Motor neuron (in vitro differentiated cells): Measurements from ENCODE around the gene IL37. TPM values are rescaled to one million over a fixed set of nuclear protein-coding genes. Genes with fewer than 3 reads are reported as not detected.

Experiments
- ATAC-seq, 8 experiments: fragments of 200-7000 bp; cut with Tn5 transposase; replicated peaks in 6 of 8; 2 replicates each; pipeline ENCODE4 v1.8.0; 2021; ENCODE audit warnings: mild to moderate bottlenecking in 8 of 8, moderate library complexity in 8 of 8
- H3K27ac ChIP-seq, 2 donors: fragments of 250-450 bp; sonication (Bioruptor Pico); 2 replicates each; pipeline ENCODE4 v1.9.0; 2021; ENCODE audit warnings: antibody characterized with exemption in 2 of 2, mild to moderate bottlenecking in 2 of 2, moderate library complexity in 1 of 2
- H3K4me1 ChIP-seq, 2 donors: fragments of 250-450 bp; sonication (Bioruptor Pico); replicated peaks in 1 of 2; 2 replicates each; pipeline ENCODE4 v1.6.1; 2021; ENCODE audit warnings: antibody characterized with exemption in 2 of 2, mild to moderate bottlenecking in 2 of 2, moderate library complexity in 1 of 2
- H3K4me3 ChIP-seq, 5 donors: fragments of 250-450 bp; sonication (Bioruptor Pico); 2 replicates each; pipeline ENCODE4 v1.9.0; 2021; ENCODE audit warnings: antibody characterized with exemption in 5 of 5, mild to moderate bottlenecking in 5 of 5, moderate library complexity in 4 of 5
- WGBS, 10 experiments: fragments of 450-650 bp; shearing (Covaris generic); methylation state at CpG; one replicate each; pipeline ENCODE4 v1.0.0; 2022; 5-methylcytosine and 5-hydroxymethylcytosine counted together
- in situ Hi-C, 9 experiments: fragments of 400-800 bp; cut with MboI; loops; one replicate each; pipeline ENCODE4 v1.15.0; 2021; ENCODE audit warnings: low sequenced_read_pairs in 9 of 9, low pct_unique_long_range_greater_than_20kb in 2 of 9; ENCODE audit not compliant: unreplicated experiment in 9 of 9
- total RNA-seq, 8 experiments: library from RNA; unstranded; fragments of 300-600 nt; gene quantifications; 2 replicates each; pipeline versions ENCODE4 v1.2.3 to v1.2.4, GENCODE V29; 2022

The IL37 gene
- total RNA-seq, 8 experiments from 2014 or later, result not detected

GRCh38 chr2:112936927-112937232, 25.9 kb downstream of the IL37 start:
- H3K4me3 ChIP-seq, result no peak overlapping the region
- no peak overlapping the region for H3K27ac ChIP-seq
- 13 to 81% (median 55%) methylated on average over 1 to 2 of the region's 2 CpGs; no CpG with 5 or more reads in 1 of the 10 experiments for WGBS, 10 experiments
- H3K4me1 ChIP-seq, result no peaks in the 10 kb centered on the region
- no peak for ATAC-seq
- in situ Hi-C loops, result loop anchor here in 7 of 9 experiments (25.0 kb wide), 4 partner anchors 175 to 325 kb away; partner anchors contain the start of genes CKAP2L (in 3 of the 7) and SLC20A1 (in 1 of the 7)

GRCh38 chr2:112938904-112939303, 27.9 kb downstream of the IL37 start:
- Histone ChIP-seq H3K4me1 (no peaks in the 10 kb centered on the region), H3K4me3 (no peak overlapping the region), H3K27ac (no peak overlapping the region)
- no peak for ATAC-seq
- 17 to 90% (median 79%) methylated on average over 1 to 4 of the region's 5 CpGs; no CpG with 5 or more reads in 2 of the 10 experiments for WGBS, 10 experiments
- in situ Hi-C loops, result loop anchor here in 7 of 9 experiments (25.0 kb wide), 4 partner anchors 177 to 327 kb away; partner anchors contain the start of genes CKAP2L (in 3 of the 7) and SLC20A1 (in 1 of the 7)

- Histone ChIP-seq H3K4me3 (no peak overlapping the region), H3K4me1 (no peaks in the 10 kb centered on the region), H3K27ac (no peak overlapping the region)
- 80 to 100% (median 86%) methylated on average over 2 to 5 of the region's 5 CpGs; no CpG with 5 or more reads in 4 of the 10 experiments for WGBS, 10 experiments
- in situ Hi-C loops, result loop anchor here in 7 of 9 experiments (25.0 kb wide), 4 partner anchors 177 to 327 kb away; partner anchors contain the start of genes CKAP2L (in 3 of the 7) and SLC20A1 (in 1 of the 7)
- ATAC-seq, result no peak
These were observed 28.5 kb downstream of the IL37 start for GRCh38 chr2:112939425-112939824.

GRCh38 chr2:112940859-112941625, 30.1 kb downstream of the IL37 start:
- no peaks in the 10 kb centered on the region for H3K4me1 ChIP-seq
- WGBS, 10 experiments, result 20 to 100% (median 69%) methylated on average over 1 to 3 of the region's 3 CpGs
- H3K27ac ChIP-seq, result no peak overlapping the region

GRCh38 chr2:112941753-112942653, 31.0 kb downstream of the IL37 start:
- in situ Hi-C loops, result loop anchor here in 8 of 9 experiments (10.0 to 25.0 kb wide), 5 partner anchors 180 to 330 kb away; partner anchors contain the start of genes CKAP2L (in 3 of the 8) and SLC20A1 (in 1 of the 8)
- H3K4me1 ChIP-seq, result no peaks in the 10 kb centered on the region
- peak; percentile 89 to 99 (median 92) for ATAC-seq
- no peak overlapping the region for H3K4me3 ChIP-seq
- WGBS, 10 experiments, result 0 to 100% (median 19%) methylated on average over 1 to 9 of the region's 14 CpGs; no CpG with 5 or more reads in 2 of the 10 experiments
- H3K27ac ChIP-seq, result no peak overlapping the region

More at GRCh38 chr2:112940859-112941625, 30.1 kb downstream of the IL37 start:
- no peak overlapping the region for H3K4me3 ChIP-seq
- no peak for ATAC-seq
- in situ Hi-C loops, result loop anchor here in 8 of 9 experiments (10.0 to 25.0 kb wide), 5 partner anchors 179 to 329 kb away; partner anchors contain the start of genes CKAP2L (in 3 of the 8) and SLC20A1 (in 1 of the 8)

GRCh38 chr2:112942654-112943002, 31.7 kb downstream of the IL37 start:
- WGBS, 10 experiments, result 0 to 76% (median 46%) methylated on average over 1 to 2 of the region's 2 CpGs; no CpG with 5 or more reads in 3 of the 10 experiments
- Histone ChIP-seq H3K27ac (no peak overlapping the region), H3K4me3 (no peak overlapping the region), H3K4me1 (no peaks in the 10 kb centered on the region)
- peak in 3 of 8 experiments; percentile 24 to 32 (median 24) for ATAC-seq
- in situ Hi-C loops, result loop anchor here in 8 of 9 experiments (10.0 to 25.0 kb wide), 5 partner anchors 180 to 330 kb away; partner anchors contain the start of genes CKAP2L (in 3 of the 8) and SLC20A1 (in 1 of the 8)

- no peak overlapping the region for H3K4me3 ChIP-seq
- WGBS, 10 experiments, result 0 to 90% (median 65%) methylated on average over 1 of the region's 1 CpG; no CpG with 5 or more reads in 2 of the 10 experiments
- ATAC-seq, result no peak
- H3K4me1 ChIP-seq, result no peaks in the 10 kb centered on the region
- in situ Hi-C loops, result loop anchor here in 8 of 9 experiments (10.0 to 25.0 kb wide), 5 partner anchors 183 to 333 kb away; partner anchors contain the start of genes CKAP2L (in 3 of the 8) and SLC20A1 (in 1 of the 8)
- no peak overlapping the region for H3K27ac ChIP-seq
These were observed 34.0 kb downstream of the IL37 start for GRCh38 chr2:112944971-112945370.

GRCh38 chr2:112946086-112946485, 35.1 kb downstream of the IL37 start:
- ATAC-seq, result no peak
- 14 to 75% (median 44%) methylated on average over 1 to 2 of the region's 2 CpGs; no CpG with 5 or more reads in 3 of the 10 experiments for WGBS, 10 experiments
- Histone ChIP-seq H3K27ac (no peak overlapping the region), H3K4me3 (no peak overlapping the region), H3K4me1 (no peaks in the 10 kb centered on the region)
- in situ Hi-C loops, result loop anchor here in 8 of 9 experiments (10.0 to 25.0 kb wide), 5 partner anchors 184 to 334 kb away; partner anchors contain the start of genes CKAP2L (in 3 of the 8) and SLC20A1 (in 1 of the 8)

GRCh38 chr2:112947374-112947773, 36.4 kb downstream of the IL37 start:
- Histone ChIP-seq H3K4me1 (no peaks in the 10 kb centered on the region), H3K4me3 (no peak overlapping the region), H3K27ac (no peak overlapping the region)
- ATAC-seq, result no peak
- in situ Hi-C loops, result loop anchor here in 8 of 9 experiments (10.0 to 25.0 kb wide), 5 partner anchors 185 to 335 kb away; partner anchors contain the start of genes CKAP2L (in 3 of the 8) and SLC20A1 (in 1 of the 8)
- 0 to 54% (median 24%) methylated on average over 1 to 2 of the region's 2 CpGs; no CpG with 5 or more reads in 2 of the 10 experiments for WGBS, 10 experiments

- Histone ChIP-seq H3K4me3 (no peak overlapping the region), H3K4me1 (no peaks in the 10 kb centered on the region), H3K27ac (no peak overlapping the region)
- 59 to 99% (median 71%) methylated on average over 2 to 8 of the region's 8 CpGs; no CpG with 5 or more reads in 2 of the 10 experiments for WGBS, 10 experiments
- in situ Hi-C loops, result loop anchor here in 8 of 9 experiments (10.0 to 25.0 kb wide), 5 partner anchors 187 to 337 kb away; partner anchors contain the start of genes CKAP2L (in 3 of the 8) and SLC20A1 (in 1 of the 8)
- ATAC-seq, result no peak
These were observed 38.5 kb downstream of the IL37 start for GRCh38 chr2:112949456-112949855.

GRCh38 chr2:112954364-112954763, 43.4 kb downstream of the IL37 start:
- no peak for ATAC-seq
- Histone ChIP-seq H3K4me3 (no peak overlapping the region), H3K27ac (no peak overlapping the region), H3K4me1 (peaks cover 0 to 7% of the 10 kb centered on the region in 2 donors)
- WGBS, 10 experiments, result 55 to 100% (median 81%) methylated on average over 1 to 7 of the region's 7 CpGs
- in situ Hi-C loops, result loop anchor here in 2 of 9 experiments (10.0 to 25.0 kb wide), 2 partner anchors 342 to 350 kb away; no protein-coding TSS in a partner anchor

- in situ Hi-C loops, result loop anchor here in 2 of 9 experiments (10.0 to 25.0 kb wide), 2 partner anchors 345 to 353 kb away; no protein-coding TSS in a partner anchor
- Histone ChIP-seq H3K4me3 (no peak overlapping the region), H3K4me1 (peaks cover 0 to 7% of the 10 kb centered on the region in 2 donors), H3K27ac (no peak overlapping the region)
- 86 to 100% (median 100%) methylated on average over 1 to 3 of the region's 3 CpGs; no CpG with 5 or more reads in 4 of the 10 experiments for WGBS, 10 experiments
- ATAC-seq, result no peak
These were observed 46.5 kb downstream of the IL37 start for GRCh38 chr2:112957511-112957910.
